Pancreas (tissue), 10 donors: Measurements from ENCODE around the gene CLCNKB. TPM values are rescaled to one million over a fixed set of nuclear protein-coding genes. Genes with fewer than 3 reads are reported as not detected.

ENCODE experiments used
- ATAC-seq, 4 donors: fragments of 200-7000 bp; cut with Tn5 transposase; one replicate each; pipeline versions ENCODE4 v1.8.0 to v1.9.1; 2020; ENCODE audit warnings: mild to moderate bottlenecking in 4 of 4, moderate library complexity in 4 of 4
- DNase-seq, 6 donors: peaks; one replicate each; pipeline ENCODE4 v3.0.0-alpha.2; 2020
- FAIRE-seq: peaks from 2 replicates; lab custom pipeline; 2012; peaks lifted over from hg19 to GRCh38; lab: Jason Lieb, UNC
- H3K27ac ChIP-seq, 4 donors: fragments of 200-600 bp; sonication (generic); 1 replicate in 3 of 4; 2 replicates in 1 of 4; pipeline versions ENCODE4 v1.5.0 to v1.8.0; 2020
- H3K27me3 ChIP-seq, 4 donors: fragments of 200-600 bp; one replicate each; pipeline ENCODE4 v1.8.0; 2021
- H3K36me3 ChIP-seq, 3 donors: fragments of 200-600 bp; sonication (generic) in 1 of 3; one replicate each; pipeline versions ENCODE4 v1.5.0 to v1.8.0; 2020 to 2021
- H3K4me1 ChIP-seq, 3 donors: fragments of 200-600 bp; one replicate each; pipeline ENCODE4 v1.8.0; 2021
- H3K4me3 ChIP-seq, 4 donors: fragments of 200-600 bp; sonication (generic) in 2 of 4; one replicate each; pipeline versions ENCODE4 v1.5.0 to v1.8.0; 2020 to 2021
- H3K9me3 ChIP-seq, 4 donors: fragments of 200-600 bp; one replicate each; pipeline ENCODE4 v1.8.0; 2021
- WGBS, 2 donors: extraction: QIAGEN DNeasy Blood & Tissue Kit; methylation state at CpG; one replicate each; pipeline ENCODE4 v1.1.7; 2013; 5-methylcytosine and 5-hydroxymethylcytosine counted together
- intact Hi-C, 3 donors: fragments of 100-400 bp; cut with DNase I; formaldehyde crosslinking; loops; one replicate each; pipeline versions ENCODE4 v1.11.1 to v1.14.2; 2022
- polyA plus RNA-seq, 2 donors: library from polyadenylated mRNA; stranded (reverse); fragments of 200-250 nt; gene quantifications; one replicate each; pipeline ENCODE4 v1.2.3, GENCODE V29; 2013
- total RNA-seq, 6 donors: library from RNA; stranded (reverse); fragmentation: NEBNext Ultra II Directional in 4 of 6; extraction: Animal tissue kit (Norgen Biotek cat#: 25700) in 4 of 6; gene quantifications; one replicate each; pipeline versions ENCODE4 v1.2.1 to v1.2.4, GENCODE V29; 2021 to 2023
- TF ChIP-seq, protein P1 (sequence below), 4 donors: fragments of 200-600 bp; sonication (generic) in 3 of 4; IDR thresholded peaks; one replicate each; pipeline versions ENCODE4 v1.5.0 to v1.8.0; 2021; ENCODE audit warnings: antibody characterized with exemption in 4 of 4
- donor health status: healthy with polysubstance abuse.
- donor health status: DM: no; HTN: no; CAD: no; lungs with moderate emphysema.
- donor health status: DM: no; HTN: no; CAD: no.
- donor health status: control.
- donor health status: control.
- donor health status: Bipolar disorder and iron deficiency.
- donor health status: DM: yes; HTN: yes; CAD: no.
- donor health status: DM: no; HTN: no; CAD: no.
- donor health status: DM: no; HTN: no; CAD: no.
- donor health status: DM: yes; HTN: yes; CAD: no.

Gene CLCNKB
- total and polyA plus RNA-seq, 8 donors, result 0.54 to 1.7 (median 0.93) TPM

DNA sequence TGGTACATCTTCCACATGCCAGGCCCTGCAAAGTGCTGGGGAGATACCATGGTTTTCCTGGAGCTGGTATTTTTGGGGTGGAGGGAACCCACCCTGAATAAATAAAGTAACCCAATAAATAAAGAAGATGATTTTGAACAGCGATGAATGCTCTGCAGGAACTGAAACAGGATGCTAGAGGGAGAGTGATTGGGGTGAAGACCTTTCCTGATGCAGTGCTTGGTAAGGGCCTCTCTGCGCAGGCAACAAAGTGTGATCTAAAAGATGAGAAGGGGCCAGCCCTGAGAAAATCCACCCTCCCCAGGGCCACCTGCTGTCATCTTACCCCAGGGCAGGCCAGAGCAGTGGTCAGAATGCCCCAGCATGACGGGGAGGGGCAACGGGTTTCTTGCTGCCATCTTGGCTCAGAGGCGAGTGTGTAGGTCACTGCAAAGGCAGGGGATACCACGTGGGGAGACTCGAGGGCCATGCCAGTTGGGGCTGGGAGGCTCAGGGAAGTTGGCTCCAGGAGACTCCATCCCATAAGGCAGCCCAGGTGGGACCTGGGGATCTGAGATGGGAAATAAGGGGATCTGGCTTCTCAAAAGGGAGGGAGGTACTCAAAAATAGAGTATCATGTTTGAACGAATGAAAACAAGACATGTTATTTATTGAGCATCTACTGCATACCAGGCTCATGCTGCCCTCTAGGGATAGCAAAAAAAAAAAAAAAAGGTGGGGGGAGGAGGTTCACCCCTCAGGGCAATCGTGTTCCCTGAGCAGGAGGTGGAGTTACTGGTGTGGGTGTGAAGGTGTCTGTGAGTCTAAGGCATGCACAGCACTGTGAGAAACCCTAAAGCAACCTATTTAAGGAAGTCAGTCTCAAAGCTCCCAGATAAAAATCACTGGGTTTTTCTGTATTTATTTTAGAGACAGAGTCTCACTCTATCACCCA, 36.8 kb upstream of the CLCNKB start:
- no peaks in the 10 kb centered on the region for H3K9me3 ChIP-seq
- no peak for ATAC-seq
- intact Hi-C loops, result loop anchor here in 2 of 3 donors (5.0 kb wide), 2 partner anchors 45 to 50 kb away; no protein-coding TSS in a partner anchor
- no peaks in the 10 kb centered on the region for H3K4me1 ChIP-seq
- H3K27ac ChIP-seq, result no peak overlapping the region
- H3K36me3 ChIP-seq, result no peaks in the 10 kb centered on the region
- DNase-seq, result peak in 1 of 6 donors; percentile 30
- whole genome bisulfite sequencing, 2 donors, result 49 to 65% methylated on average over 9 of the region's 9 CpGs
- no peak for FAIRE-seq
- TF ChIP-seq, protein P1, sequence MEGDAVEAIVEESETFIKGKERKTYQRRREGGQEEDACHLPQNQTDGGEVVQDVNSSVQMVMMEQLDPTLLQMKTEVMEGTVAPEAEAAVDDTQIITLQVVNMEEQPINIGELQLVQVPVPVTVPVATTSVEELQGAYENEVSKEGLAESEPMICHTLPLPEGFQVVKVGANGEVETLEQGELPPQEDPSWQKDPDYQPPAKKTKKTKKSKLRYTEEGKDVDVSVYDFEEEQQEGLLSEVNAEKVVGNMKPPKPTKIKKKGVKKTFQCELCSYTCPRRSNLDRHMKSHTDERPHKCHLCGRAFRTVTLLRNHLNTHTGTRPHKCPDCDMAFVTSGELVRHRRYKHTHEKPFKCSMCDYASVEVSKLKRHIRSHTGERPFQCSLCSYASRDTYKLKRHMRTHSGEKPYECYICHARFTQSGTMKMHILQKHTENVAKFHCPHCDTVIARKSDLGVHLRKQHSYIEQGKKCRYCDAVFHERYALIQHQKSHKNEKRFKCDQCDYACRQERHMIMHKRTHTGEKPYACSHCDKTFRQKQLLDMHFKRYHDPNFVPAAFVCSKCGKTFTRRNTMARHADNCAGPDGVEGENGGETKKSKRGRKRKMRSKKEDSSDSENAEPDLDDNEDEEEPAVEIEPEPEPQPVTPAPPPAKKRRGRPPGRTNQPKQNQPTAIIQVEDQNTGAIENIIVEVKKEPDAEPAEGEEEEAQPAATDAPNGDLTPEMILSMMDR (IDR thresholded peaks at IDR 0.05), result no peak
- H3K4me3 ChIP-seq, result no peak overlapping the region
- no peaks in the 10 kb centered on the region for H3K27me3 ChIP-seq

DNA sequence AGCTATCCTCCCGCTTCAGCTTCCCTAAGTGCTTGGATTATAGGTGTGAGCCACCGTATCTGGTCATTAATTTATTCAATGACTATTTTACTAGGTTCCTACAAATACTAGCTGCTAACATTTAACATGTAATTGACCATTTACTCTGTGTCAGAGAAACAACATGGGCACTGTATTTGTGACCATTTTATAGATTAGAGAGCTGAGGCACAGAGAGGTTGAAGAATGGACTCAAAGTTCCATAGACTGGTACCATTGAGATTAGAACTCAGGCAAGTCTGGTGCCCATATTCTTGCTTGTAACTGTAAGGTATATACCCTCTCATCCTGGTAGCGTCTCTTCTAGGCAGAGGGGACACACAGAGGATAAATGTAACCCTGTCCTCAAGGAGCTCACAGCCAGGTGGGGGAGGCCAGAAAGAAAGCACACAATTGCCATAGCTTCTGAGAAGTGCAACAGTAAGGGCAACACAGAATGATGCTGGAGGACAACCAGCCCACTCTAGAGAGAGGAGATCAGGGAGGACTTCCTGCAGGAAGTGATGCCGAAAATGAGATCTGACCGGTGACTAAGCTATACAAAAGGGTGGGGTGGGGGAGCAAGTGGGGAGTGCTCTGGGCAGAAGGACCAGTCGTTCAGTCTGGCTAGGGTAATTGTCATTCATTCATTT, 35.8 kb upstream of the CLCNKB start:
- Histone ChIP-seq H3K4me3 (no peak overlapping the region), H3K27me3 (no peaks in the 10 kb centered on the region), H3K27ac (no peak overlapping the region), H3K4me1 (peaks cover 0 to 2% (median 0%) of the 10 kb centered on the region in 3 donors), H3K36me3 (no peaks in the 10 kb centered on the region), H3K9me3 (no peaks in the 10 kb centered on the region)
- FAIRE-seq (no peak), ATAC-seq (no peak), DNase-seq (peak in 1 of 6 donors; percentile 0)
- 68 to 78% methylated on average over 6 of the region's 6 CpGs for WGBS, 2 donors
- intact Hi-C loops, result loop anchor here in 2 of 3 donors (5.0 kb wide), 2 partner anchors 44 to 49 kb away; no protein-coding TSS in a partner anchor
- TF ChIP-seq, protein P1 (IDR thresholded peaks at IDR 0.05), result no peak

DNA sequence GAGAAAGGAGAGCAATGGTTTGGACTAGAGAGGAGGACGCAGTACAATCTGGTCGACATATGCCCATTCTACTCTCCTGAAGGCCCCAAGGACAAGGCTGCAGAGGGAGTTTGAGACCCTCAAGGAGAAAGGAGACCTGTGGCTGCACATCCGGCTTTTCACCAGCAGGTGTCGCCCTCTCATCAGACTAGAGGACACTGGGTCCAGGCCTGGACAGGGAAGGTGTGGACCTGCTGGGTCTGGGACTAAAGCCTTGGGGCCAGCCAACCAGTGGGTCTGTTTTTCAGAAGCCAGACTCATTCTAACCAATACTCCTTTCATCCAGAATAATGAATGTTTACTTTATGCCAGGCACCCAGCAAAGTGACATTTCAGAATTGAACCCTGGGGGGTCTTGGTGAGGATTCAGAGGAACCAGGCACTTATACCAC, 34.5 kb upstream of the CLCNKB start:
- TF ChIP-seq, protein P1 (IDR thresholded peaks at IDR 0.05), result peak; percentile 90 to 96 (median 94)
- Histone ChIP-seq H3K36me3 (no peaks in the 10 kb centered on the region), H3K4me1 (peaks cover 0 to 7% (median 0%) of the 10 kb centered on the region in 3 donors), H3K9me3 (no peaks in the 10 kb centered on the region), H3K4me3 (no peak overlapping the region), H3K27ac (no peak overlapping the region), H3K27me3 (no peaks in the 10 kb centered on the region)
- no peak for FAIRE-seq
- intact Hi-C loops, result loop anchor here in 2 of 3 donors (5.0 kb wide), 2 partner anchors 43 to 48 kb away; no protein-coding TSS in a partner anchor
- ATAC-seq, result peak; percentile 46 to 68 (median 61)
- peak; percentile 64 to 94 (median 86) for DNase-seq
- WGBS, 2 donors, result 0 to 1% methylated on average over 4 of the region's 4 CpGs

DNA sequence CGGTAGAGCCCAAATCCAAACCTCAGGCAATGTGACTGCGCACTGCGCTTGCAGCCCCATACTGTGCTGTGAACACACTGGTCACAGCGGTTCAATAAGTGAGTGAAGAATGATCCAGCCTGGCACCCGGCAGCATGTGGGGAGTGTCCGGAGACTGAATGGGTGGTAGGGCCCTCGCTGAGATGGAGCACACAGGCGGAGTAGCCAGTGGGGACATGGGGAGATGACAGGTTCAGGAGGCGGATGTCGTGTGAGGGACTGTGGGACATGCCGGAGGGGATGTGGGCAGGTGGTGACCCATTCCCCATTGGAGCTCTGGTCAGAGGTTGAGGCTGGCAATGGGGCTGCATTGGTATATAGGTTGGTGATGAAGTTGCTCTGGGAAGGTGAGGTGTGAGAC, 33.9 kb upstream of the CLCNKB start:
- Histone ChIP-seq H3K27me3 (no peaks in the 10 kb centered on the region), H3K27ac (no peak overlapping the region), H3K36me3 (no peaks in the 10 kb centered on the region), H3K4me3 (no peak overlapping the region), H3K4me1 (peaks cover 0 to 12% (median 0%) of the 10 kb centered on the region in 3 donors), H3K9me3 (no peaks in the 10 kb centered on the region)
- FAIRE-seq, result no peak
- DNase-seq, result peak in 2 of 6 donors; percentile 12 to 36
- WGBS, 2 donors, result 71 to 74% methylated on average over 11 of the region's 11 CpGs
- no peak for ATAC-seq
- TF ChIP-seq, protein P1 (IDR thresholded peaks at IDR 0.05), result no peak
- intact Hi-C loops, result loop anchor here in 2 of 3 donors (5.0 kb wide), 2 partner anchors 43 to 48 kb away; no protein-coding TSS in a partner anchor
